T-helper 17 cell (primary cell): ENCODE measurements around the gene GIMAP8. TPM values are rescaled to one million over a fixed set of nuclear protein-coding genes. Genes with fewer than 3 reads are reported as not detected.
A peak's percentile ranks its signal among the peaks of the same experiment; 100 is the strongest.

Experiments
- ATAC-seq: fragments of 150-1000 bp; cut with Tn5 transposase; 2 replicates; pipeline ENCODE4 v1.10.0; 2021; ENCODE audit warnings: mild to moderate bottlenecking, moderate library complexity
- DNase-seq, 3 donors: peaks; one replicate each; pipeline versions ENCODE4 v3.0.0 to v3.0.0-alpha.2; 2020 to 2021
- H3K9me3 ChIP-seq: one replicate; pipeline ENCODE4 v1.7.0; 2013; ENCODE audit warnings: low read length, mild to moderate bottlenecking; ENCODE audit not compliant: control insufficient read depth, poor library complexity, severe bottlenecking
- H3K27ac Mint-ChIP-seq: one replicate; pipeline ENCODE4 v1.8.0; 2022; ENCODE audit warnings: mild to moderate bottlenecking, moderate library complexity, mixed read lengths
- H3K27me3 Mint-ChIP-seq: one replicate; pipeline ENCODE4 v1.8.0; 2022; ENCODE audit warnings: mixed read lengths
- H3K36me3 Mint-ChIP-seq: one replicate; pipeline ENCODE4 v1.8.0; 2022; ENCODE audit warnings: low read depth, mixed read lengths
- H3K4me1 Mint-ChIP-seq: one replicate; pipeline ENCODE4 v1.8.0; 2022; ENCODE audit warnings: mild to moderate bottlenecking, mixed read lengths
- H3K4me3 Mint-ChIP-seq: one replicate; pipeline ENCODE4 v1.8.0; 2022; ENCODE audit warnings: mild to moderate bottlenecking, moderate library complexity, mixed read lengths
- total RNA-seq, 4 donors: library from RNA in 2 of 4; stranded (reverse) in 2 of 4; gene quantifications; one replicate each; pipeline ENCODE4 v1.2.3 and lab custom pipeline; 2022 to 2026

The GIMAP8 gene
- total RNA-seq, 2 donors from 2014 or later: 8.1 to 12.0 TPM

GRCh38 chr7:150417863-150418262 lies 32.6 kb upstream of the GIMAP8 start:
- ATAC-seq (no peak), DNase-seq (no peak)
- H3K27ac Mint-ChIP-seq: no peak overlapping the region
- H3K36me3 Mint-ChIP-seq: no peaks in the 10 kb centered on the region
- no peaks in the 10 kb centered on the region for H3K9me3 ChIP-seq
- H3K4me1 Mint-ChIP-seq: peaks cover 10% of the 10 kb centered on the region
- peaks cover 10% of the 10 kb centered on the region for H3K27me3 Mint-ChIP-seq
- H3K4me3 Mint-ChIP-seq: no peak overlapping the region

- DNase-seq: no peak
- Mint-ChIP-seq H3K4me3 (no peak overlapping the region), H3K27me3 (peaks cover 10% of the 10 kb centered on the region), H3K27ac (peak overlapping the region; percentile 59), H3K4me1 (peaks cover 10% of the 10 kb centered on the region), H3K36me3 (no peaks in the 10 kb centered on the region)
- ATAC-seq: no peak
- no peaks in the 10 kb centered on the region for H3K9me3 ChIP-seq
Measured at GRCh38 chr7:150420242-150420641, 30.2 kb upstream of the GIMAP8 start.

DNA sequence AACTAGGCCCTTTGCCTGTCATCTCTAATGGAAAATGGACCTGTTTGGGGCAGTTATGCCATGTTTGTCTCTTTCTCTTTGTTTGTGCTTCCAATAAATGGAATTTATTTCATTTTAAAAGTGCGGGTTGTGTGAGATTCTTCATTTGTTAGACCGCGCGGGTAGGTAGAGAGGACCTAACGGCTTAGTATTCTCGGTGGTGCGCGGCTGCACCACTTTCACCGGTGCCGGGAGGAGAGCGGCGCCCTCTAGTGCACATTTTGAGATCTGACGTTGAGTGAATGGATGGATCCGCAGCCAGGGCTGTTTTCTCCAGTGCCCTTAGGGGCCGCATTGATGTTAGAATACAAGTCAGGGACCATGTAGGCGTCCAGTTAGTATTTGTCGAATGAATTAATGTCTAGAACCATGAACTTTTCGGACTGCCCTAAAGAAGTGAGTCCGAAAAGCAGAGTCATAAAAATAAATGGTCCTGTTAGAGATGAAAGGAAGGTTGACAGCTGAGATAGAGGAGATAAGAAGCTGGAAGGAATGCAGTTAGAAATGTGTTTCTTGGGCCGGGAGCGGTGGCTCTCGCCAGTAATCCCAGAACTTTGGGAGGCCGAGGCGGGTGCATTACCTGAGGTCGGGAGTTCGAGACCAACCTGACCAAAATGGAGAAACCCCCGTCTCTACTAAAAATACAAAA lies 29.3 kb upstream of the GIMAP8 start:
- Mint-ChIP-seq H3K4me3 (peak overlapping the region; percentile 31), H3K27ac (peak overlapping the region; percentile 59), H3K36me3 (no peaks in the 10 kb centered on the region), H3K4me1 (peaks cover 10% of the 10 kb centered on the region), H3K27me3 (peaks cover 10% of the 10 kb centered on the region)
- H3K9me3 ChIP-seq: no peaks in the 10 kb centered on the region
- DNase-seq (peak; percentile 68 to 83 (median 73)), ATAC-seq (peak; percentile 100)

DNA sequence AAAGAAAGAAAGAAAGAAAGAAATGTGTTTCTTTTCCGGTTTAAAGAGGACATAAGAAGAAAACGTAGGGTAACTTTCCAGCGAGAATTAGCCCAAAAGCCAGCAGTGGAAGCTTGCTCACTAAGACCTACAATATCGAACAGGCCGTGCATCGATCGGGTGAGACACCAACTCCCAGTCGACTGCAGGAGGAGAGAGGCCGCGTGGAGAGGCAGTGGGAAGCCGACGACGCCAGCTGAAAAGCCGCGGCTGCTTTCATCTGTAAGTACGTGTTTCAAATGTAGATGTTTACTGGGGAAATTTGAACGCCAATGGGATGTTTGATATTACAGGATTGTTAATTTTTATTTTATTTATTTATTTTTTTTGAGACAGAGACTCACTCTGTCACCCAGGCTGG lies 28.6 kb upstream of the GIMAP8 start:
- H3K4me1 Mint-ChIP-seq: peaks cover 10% of the 10 kb centered on the region
- H3K27me3 Mint-ChIP-seq: peaks cover 10% of the 10 kb centered on the region
- no peaks in the 10 kb centered on the region for H3K36me3 Mint-ChIP-seq
- ATAC-seq: no peak
- DNase-seq: no peak
- H3K9me3 ChIP-seq: no peaks in the 10 kb centered on the region
- no peak overlapping the region for H3K27ac Mint-ChIP-seq
- H3K4me3 Mint-ChIP-seq: no peak overlapping the region

- no peaks in the 10 kb centered on the region for H3K36me3 Mint-ChIP-seq
- no peaks in the 10 kb centered on the region for H3K9me3 ChIP-seq
- H3K27me3 Mint-ChIP-seq: peaks cover 12% of the 10 kb centered on the region
- ATAC-seq (no peak), DNase-seq (no peak)
- no peak overlapping the region for H3K4me3 Mint-ChIP-seq
- H3K27ac Mint-ChIP-seq: no peak overlapping the region
- H3K4me1 Mint-ChIP-seq: peaks cover 6% of the 10 kb centered on the region
Measured at GRCh38 chr7:150425670-150426069, 24.8 kb upstream of the GIMAP8 start.

GRCh38 chr7:150428671-150429451 lies 21.6 kb upstream of the GIMAP8 start:
- Mint-ChIP-seq H3K27ac (peak overlapping the region; percentile 29), H3K27me3 (peaks cover 6% of the 10 kb centered on the region), H3K36me3 (no peaks in the 10 kb centered on the region), H3K4me1 (peaks cover 2% of the 10 kb centered on the region), H3K4me3 (no peak overlapping the region)
- DNase-seq (no peak), ATAC-seq (no peak)
- no peaks in the 10 kb centered on the region for H3K9me3 ChIP-seq

DNA sequence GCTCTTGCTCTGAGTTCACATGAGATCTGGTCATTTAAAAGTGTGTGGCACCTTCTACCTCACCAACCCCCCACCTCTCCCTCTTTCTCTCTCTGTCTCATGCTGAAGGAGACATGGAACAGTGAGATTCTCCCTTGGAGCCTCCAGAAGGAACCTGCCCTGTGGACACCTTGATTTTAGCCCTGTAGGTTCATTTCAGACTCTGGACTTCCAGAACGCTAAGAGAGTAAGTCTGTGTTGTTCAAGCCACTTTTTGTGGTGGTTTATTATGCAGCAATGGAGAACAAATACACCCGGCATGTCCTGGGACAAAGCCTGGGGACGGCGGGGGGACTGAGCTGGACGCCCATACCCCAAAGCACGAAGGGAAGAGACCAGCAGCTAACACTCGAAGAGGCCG lies 20.7 kb upstream of the GIMAP8 start:
- no peaks in the 10 kb centered on the region for H3K9me3 ChIP-seq
- ATAC-seq: no peak
- peaks cover 5% of the 10 kb centered on the region for H3K4me1 Mint-ChIP-seq
- H3K36me3 Mint-ChIP-seq: no peaks in the 10 kb centered on the region
- no peak overlapping the region for H3K4me3 Mint-ChIP-seq
- H3K27me3 Mint-ChIP-seq: peaks cover 11% of the 10 kb centered on the region
- DNase-seq: no peak
- no peak overlapping the region for H3K27ac Mint-ChIP-seq

DNA sequence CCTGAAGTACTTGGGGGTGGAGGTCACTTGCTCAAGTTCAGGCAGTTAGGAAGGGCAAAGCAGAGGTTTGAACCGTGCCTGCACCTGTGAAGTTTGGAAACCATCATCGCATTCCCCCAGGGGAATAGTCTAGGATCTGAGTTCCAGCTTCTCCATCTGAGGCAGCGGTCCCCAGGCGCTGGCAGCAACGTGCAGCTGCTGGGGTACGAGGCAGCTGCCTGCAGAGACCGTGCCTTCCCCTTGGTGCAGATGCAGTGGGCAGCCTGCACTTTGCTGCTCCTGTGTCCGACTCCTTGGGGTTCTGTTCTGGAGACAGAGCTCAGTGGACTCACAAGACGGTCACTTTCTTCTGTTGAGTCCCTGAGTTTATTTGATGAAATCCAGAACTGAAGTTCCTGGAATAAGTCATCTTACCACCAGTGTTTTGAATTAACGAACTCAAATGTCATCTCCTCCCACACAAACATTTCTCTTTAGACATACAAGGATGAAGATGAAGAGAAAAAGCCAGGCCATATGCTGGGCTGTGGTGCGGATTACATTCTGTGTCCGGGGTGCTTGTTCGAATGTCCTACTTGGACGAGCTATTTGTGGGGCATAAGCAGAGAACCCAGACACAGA lies 19.9 kb upstream of the GIMAP8 start:
- DNase-seq (no peak), ATAC-seq (no peak)
- H3K27me3 Mint-ChIP-seq: peaks cover 12% of the 10 kb centered on the region
- no peak overlapping the region for H3K27ac Mint-ChIP-seq
- H3K9me3 ChIP-seq: no peaks in the 10 kb centered on the region
- H3K4me3 Mint-ChIP-seq: no peak overlapping the region
- no peaks in the 10 kb centered on the region for H3K36me3 Mint-ChIP-seq
- peaks cover 5% of the 10 kb centered on the region for H3K4me1 Mint-ChIP-seq

- H3K4me3 Mint-ChIP-seq: no peak overlapping the region
- no peaks in the 10 kb centered on the region for H3K9me3 ChIP-seq
- H3K36me3 Mint-ChIP-seq: no peaks in the 10 kb centered on the region
- no peak overlapping the region for H3K27ac Mint-ChIP-seq
- peaks cover 12% of the 10 kb centered on the region for H3K27me3 Mint-ChIP-seq
- ATAC-seq (no peak), DNase-seq (no peak)
- peaks cover 5% of the 10 kb centered on the region for H3K4me1 Mint-ChIP-seq
Measured at GRCh38 chr7:150431839-150432658, 18.4 kb upstream of the GIMAP8 start.

- ATAC-seq (no peak), DNase-seq (no peak)
- Mint-ChIP-seq H3K4me3 (peak overlapping the region; percentile 25), H3K27ac (no peak overlapping the region), H3K27me3 (peaks cover 12% of the 10 kb centered on the region), H3K36me3 (no peaks in the 10 kb centered on the region), H3K4me1 (peaks cover 5% of the 10 kb centered on the region)
- no peaks in the 10 kb centered on the region for H3K9me3 ChIP-seq
Measured at GRCh38 chr7:150432915-150433892, 17.2 kb upstream of the GIMAP8 start.

GRCh38 chr7:150434240-150434639 lies 16.2 kb upstream of the GIMAP8 start:
- no peak for DNase-seq
- no peak for ATAC-seq
- peaks cover 12% of the 10 kb centered on the region for H3K27me3 Mint-ChIP-seq
- peaks cover 7% of the 10 kb centered on the region for H3K4me1 Mint-ChIP-seq
- no peak overlapping the region for H3K27ac Mint-ChIP-seq
- H3K36me3 Mint-ChIP-seq: no peaks in the 10 kb centered on the region
- H3K9me3 ChIP-seq: no peaks in the 10 kb centered on the region
- H3K4me3 Mint-ChIP-seq: no peak overlapping the region

- no peaks in the 10 kb centered on the region for H3K9me3 ChIP-seq
- DNase-seq (no peak), ATAC-seq (no peak)
- H3K27ac Mint-ChIP-seq: peak overlapping the region; percentile 3
- peaks cover 7% of the 10 kb centered on the region for H3K27me3 Mint-ChIP-seq
- H3K36me3 Mint-ChIP-seq: no peaks in the 10 kb centered on the region
- peaks cover 10% of the 10 kb centered on the region for H3K4me1 Mint-ChIP-seq
- no peak overlapping the region for H3K4me3 Mint-ChIP-seq
Measured at GRCh38 chr7:150435047-150435389, 15.4 kb upstream of the GIMAP8 start.
